ENCODE measurements around the gene TEX261.

The TEX261 gene

GRCh38 chr2:70959271-70959761 lies 35.4 kb downstream of the TEX261 start:
- DNase-seq (ENCODE audit: low spot score): no peak

DNA sequence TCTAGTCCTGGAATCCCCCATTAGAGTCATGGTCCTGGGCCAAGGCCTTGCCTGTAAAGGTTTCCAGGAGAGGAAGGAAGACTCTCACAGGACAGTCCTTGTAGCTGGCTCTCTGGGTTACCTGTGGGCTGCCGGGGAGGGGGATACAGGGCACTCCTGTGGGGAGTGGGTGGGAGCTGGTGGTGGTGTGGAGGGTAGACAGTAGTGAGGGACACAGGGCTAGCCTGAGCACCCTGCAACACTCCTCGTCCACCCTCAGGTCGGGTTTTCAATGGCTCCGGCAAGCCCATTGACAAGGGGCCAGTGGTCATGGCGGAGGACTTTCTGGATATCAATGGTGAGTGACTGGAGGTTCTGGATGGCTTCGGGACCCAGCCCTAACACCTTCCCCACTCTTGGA lies 35.9 kb downstream of the TEX261 start:
- no peak for DNase-seq (ENCODE audit: low spot score)

GRCh38 chr2:70957798-70958197 lies 36.9 kb downstream of the TEX261 start:
- DNase-seq (ENCODE audit: low spot score): no peak

DNA sequence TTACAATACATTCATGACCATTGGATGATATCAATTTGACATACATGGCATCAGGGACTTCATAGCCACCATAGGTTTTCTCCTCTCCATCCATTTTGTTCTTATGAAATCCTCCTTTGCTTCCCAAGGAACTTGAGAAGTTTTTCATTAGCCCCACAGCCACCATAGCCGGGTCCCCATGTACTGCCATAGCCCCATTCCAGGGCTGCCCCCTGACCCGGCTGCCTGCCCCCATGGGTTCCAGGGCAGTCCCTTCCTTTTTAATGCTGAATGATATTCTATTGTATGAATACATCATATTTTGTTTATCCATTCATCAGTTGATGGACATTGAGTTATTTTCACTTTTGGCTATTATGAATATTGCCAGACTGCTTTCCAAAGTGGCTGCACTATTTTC lies 38.5 kb downstream of the TEX261 start:
- DNase-seq (ENCODE audit: low spot score): no peak

GRCh38 chr2:70954886-70955285 lies 39.8 kb downstream of the TEX261 start:
- DNase-seq (ENCODE audit: low spot score): no peak

GRCh38 chr2:70949086-70949485 lies 45.6 kb downstream of the TEX261 start:
- no peak for DNase-seq (ENCODE audit: low spot score)

- peak; percentile 65 for DNase-seq (ENCODE audit: low spot score)
Observed at GRCh38 chr2:70948337-70949003, 46.2 kb downstream of the TEX261 start.

- DNase-seq (ENCODE audit: low spot score): no peak
Observed at GRCh38 chr2:70947556-70948184, 47.0 kb downstream of the TEX261 start.

DNA sequence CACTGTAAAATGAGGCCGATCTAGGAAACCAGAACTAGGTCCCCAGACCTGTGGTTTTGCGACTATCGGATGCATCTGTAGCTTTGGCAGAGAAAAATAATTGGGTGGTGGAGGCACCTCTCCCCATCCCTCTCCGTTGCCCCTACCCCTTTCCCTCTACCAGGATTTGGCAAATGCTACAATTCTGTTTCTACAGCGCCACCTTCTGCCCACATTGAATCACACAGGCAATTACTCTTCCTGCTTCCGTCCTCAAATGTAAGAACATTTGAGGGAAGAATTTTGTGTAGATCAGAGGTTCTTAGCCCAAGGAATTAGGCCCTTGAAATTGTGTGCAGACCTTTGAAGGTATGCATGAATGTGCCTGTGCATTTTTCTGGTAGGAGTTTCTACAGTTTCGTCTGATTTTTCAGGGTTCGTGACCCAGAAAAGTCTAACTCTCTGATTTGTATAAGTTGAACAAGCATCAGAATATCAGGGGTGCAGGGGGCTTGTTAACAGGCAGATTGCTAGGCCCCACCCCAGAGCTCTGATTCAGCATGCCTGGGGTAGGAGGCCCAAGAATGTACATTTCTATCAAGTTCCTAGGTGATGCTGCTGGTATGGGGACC lies 47.7 kb downstream of the TEX261 start:
- DNase-seq (ENCODE audit: low spot score): peak; percentile 70

DNA sequence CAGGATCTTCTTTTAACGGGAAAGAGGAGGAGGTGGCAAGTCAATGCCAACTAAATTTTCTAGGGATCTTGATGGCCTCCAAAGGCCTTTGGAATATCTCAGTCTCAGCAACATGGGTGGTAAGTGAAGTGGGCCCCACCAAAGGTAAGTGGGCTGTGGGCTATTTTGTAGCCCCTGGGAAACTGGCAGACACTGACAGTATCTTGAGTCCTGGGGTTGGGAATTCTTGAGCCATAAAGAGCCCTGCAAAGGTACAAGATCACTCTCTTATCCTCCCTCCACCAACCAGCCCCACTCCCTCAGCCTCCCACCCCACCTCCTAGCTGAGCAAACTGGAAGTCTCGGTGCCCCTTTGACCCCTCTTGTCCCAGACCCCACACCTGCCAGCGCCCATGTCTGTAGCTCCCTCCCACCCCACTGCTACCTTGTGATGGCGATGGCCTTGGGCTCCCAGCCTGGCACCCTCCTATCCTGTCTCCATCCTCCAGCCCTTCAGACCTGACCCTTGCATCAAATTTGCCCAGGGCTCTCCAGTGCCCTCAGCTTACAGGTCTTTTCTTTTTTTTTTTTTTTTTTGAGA lies 50.5 kb downstream of the TEX261 start:
- DNase-seq (ENCODE audit: low spot score): no peak

DNA sequence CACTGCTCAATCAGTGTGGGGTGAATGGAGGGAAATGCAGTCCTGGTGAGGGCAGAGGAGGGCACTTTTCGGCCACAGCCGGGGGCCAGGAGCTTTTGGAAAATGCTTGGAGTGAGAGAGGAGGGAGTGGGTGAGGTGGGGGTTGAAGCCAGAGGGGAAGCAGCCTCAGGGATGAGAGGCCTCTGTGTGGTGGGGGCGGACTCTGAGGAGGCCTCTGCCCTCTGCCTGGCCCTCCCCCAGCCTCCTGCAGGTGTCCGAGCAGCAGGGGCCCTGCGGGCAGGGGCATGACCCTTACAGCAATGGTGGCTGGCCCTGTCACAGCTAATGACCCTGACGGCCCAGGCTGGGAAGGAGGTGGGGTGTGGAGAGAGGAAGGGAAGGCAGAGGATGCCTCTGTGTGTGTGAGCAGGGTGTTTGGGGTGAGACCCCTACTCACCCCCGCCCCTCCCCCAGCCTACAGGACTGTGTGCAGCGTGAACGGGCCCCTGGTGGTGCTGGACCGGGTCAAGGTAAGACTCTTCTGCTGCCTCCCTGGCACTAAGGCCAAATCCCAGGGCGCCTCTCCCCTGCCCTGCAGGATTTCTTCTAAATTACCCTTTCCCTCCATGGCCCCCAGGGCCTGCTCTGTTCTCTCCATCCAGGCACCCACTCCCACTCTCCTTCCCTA lies 51.3 kb downstream of the TEX261 start:
- no peak for DNase-seq (ENCODE audit: low spot score)

DNA sequence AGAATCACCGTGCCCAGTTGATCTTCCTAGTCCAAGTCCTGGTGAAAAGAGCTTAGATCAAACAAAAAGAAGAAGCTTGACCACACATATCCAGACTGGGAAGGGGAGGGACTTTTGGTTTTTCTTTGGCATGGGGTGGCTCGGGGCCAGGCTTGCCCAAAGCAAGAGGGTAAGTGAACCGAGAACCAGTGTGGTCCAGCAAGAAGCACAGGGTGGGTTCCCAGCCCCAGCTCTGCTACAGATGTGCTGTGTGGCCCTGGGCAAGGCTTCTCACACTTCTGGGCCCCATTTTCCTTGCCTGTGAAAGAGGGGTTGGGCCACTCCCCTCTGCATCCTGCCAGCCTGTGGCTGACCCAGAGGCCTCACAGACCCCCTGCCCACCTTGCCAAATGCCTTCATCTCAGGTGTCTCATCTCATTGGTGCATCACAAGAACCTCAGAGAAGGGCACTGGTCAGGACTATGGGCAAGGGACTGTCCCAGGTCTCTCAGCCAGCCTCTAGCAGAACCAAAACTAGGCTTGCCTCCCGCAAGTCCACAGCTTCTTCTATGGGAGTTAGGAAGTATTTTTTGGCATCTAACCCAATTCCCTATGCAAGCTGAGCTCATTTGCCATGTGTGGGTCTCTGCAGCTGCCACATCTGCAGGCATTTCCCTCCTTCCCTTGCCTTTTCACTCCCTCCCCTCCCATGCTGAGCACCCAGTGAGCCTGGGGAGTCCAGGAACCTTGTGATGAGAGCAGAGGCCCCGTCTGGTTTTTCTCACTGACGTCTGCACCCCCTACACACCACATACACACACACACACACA lies 52.1 kb downstream of the TEX261 start:
- no peak for DNase-seq (ENCODE audit: low spot score)

DNA sequence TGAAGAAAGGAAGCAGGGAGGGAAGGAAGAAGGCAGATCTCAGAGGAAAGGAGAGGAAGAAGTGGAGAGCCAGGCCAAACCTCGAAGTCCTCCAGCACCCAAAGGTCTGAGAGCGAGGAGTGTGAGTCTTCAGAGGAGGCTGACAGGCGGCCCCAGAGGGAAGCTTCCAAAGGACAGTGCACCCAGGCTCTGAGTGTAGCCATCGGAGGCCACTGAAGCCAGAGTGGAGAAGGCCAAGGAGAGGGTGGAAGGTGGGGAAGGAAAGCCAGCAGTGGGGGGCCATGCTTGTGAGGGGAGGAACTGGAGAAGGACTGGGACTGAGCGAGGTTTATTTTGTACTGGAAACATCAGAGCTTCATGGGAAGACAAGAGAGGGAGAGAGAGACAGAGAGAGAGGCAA lies 53.0 kb downstream of the TEX261 start:
- DNase-seq (ENCODE audit: low spot score): no peak

DNA sequence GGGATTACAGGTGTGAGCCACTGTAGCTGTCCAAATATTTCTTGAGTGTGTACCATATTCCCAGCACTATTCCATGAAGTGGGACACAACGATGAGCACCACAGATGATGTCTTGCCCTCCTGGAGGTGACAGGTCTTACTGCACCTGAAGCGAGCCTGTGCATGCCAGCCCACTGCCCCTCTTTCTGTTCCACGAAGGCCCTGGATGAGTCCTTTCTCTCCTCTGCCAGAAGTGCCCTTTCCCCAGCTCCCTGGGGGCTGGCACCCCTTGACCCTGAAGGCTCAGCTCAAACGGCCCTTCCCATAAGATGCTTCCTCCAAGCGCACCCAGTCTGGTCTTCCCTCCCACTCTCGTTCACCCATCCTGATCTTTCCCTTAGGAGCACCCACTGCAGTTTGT lies 53.5 kb downstream of the TEX261 start:
- DNase-seq (ENCODE audit: low spot score): no peak

DNA sequence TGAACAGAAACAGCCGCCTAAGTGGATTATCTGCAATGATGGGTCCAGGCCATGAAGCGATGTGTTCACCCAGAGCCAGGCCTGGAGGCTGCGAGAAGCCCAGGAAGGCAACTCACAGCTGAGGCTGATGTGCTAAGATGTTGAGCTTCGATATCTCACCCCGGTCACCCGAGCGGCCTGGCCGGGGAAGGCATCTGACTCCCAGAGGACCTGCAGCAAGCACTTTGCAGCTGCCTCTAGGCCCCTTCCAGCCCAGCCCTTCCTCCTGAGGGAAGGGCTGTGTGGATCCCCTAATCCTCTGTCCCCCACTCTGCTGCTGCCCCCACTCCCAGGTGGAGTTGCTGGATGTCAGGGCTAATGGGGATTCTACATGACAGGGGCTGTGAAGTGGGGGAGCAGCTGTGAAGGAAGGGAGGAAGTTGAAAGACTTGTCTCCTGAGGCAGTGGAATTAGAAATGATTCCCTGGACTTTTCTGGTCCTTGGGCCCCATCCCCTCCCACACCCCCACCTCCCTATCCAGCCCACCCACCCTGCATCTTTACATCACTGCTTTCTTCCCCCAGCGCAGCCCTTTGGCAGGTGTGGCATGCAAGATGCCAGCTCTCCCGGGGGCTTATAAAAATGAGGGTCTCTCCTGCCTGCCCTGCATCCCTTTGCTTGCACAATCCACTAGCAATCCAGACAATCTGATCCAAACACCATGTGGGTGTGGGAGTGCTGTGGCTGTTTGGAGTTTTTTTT lies 54.7 kb downstream of the TEX261 start:
- no peak for DNase-seq (ENCODE audit: low spot score)

- DNase-seq (ENCODE audit: low spot score): no peak
Observed at GRCh38 chr2:70939001-70939838, 55.5 kb downstream of the TEX261 start.

DNA sequence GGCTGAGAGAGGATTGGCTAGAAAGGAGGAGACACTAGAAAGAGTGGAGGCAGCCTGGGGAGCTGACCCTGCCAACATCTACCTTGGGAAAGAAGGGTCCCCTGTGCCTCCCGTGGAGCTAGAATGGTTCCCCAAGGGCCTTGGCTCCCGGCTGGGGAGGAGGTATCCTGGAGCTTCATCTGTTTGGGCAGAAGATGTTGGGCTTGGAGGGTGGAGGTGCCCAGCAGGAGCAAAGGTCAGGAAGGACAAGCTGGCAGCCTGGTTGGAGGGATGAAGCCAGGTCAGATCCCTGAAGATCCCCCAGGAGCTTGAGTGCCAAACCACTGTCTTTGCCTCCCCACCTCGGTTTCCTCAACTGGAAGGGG lies 56.1 kb downstream of the TEX261 start:
- no peak for DNase-seq (ENCODE audit: low spot score)

DNA sequence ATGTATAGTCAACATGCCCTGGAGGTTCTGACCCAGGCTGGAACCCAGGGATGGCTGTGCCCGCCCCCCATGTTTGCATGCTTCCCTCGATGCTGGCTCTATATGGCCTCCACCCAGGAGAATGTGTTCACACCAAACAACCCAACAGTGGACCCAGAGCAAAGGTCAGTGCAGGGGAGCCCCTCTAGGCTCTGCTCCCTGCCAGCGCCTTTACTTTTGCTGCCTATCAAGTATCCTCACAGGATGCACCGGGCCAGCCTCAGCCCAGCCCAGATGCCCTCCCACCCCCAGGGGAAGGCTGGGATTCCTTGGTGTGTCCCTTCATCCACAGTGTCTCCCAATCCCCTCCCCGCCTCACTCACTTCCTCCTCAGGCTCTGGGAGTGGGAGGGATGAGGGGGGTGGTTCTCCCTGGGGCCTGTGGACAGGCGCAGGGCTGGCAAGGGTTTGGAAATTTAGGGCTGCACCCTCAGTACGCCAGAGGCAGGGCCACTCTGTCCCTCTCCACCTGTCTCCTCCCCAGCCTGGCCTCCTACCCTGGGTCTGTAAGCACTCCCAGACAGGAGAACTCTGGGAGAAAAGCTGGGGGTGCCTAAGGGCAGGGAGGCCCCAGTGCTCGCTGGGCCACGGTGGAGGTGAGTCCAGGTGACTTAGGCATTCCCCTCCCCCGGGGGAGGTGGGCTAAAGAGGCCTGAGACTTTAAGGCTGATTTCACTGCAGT lies 56.6 kb downstream of the TEX261 start:
- DNase-seq (ENCODE audit: low spot score): no peak

All from pons (tissue), 1 donor.